ENCODE measurements around the gene TMEM44.
"Not testable (repeated sequence)": the region's sequence is repeated elsewhere in the genome, so short reads cannot be mapped to it uniquely, and the experiment has no call there.

TMEM44 gene

DNA sequence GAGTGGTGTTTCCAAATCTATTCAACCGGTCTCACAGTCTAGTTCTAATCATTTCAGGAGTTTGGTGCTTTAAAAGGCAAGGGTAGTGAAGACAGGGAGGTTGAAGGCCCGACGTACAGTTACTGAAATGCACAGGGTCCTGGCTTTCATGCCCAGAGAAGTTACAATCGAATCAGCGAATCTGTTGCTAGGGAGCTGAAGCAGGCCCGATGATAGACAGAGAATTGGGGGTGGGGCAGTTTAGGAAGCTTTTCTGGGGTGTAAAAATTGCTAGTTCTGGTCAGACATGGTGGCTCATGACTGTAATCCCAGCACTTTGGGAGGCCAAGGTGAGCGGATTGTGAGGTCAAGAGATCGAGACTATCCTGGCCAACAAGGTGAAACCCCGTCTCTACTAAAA is 83.4 kb downstream of the TMEM44 start:
- no peak overlapping the region for H3K4me3 ChIP-seq (ENCODE audit: low read length)
- 94% methylated on average over 9 of the region's 9 CpGs for WGBS

DNA sequence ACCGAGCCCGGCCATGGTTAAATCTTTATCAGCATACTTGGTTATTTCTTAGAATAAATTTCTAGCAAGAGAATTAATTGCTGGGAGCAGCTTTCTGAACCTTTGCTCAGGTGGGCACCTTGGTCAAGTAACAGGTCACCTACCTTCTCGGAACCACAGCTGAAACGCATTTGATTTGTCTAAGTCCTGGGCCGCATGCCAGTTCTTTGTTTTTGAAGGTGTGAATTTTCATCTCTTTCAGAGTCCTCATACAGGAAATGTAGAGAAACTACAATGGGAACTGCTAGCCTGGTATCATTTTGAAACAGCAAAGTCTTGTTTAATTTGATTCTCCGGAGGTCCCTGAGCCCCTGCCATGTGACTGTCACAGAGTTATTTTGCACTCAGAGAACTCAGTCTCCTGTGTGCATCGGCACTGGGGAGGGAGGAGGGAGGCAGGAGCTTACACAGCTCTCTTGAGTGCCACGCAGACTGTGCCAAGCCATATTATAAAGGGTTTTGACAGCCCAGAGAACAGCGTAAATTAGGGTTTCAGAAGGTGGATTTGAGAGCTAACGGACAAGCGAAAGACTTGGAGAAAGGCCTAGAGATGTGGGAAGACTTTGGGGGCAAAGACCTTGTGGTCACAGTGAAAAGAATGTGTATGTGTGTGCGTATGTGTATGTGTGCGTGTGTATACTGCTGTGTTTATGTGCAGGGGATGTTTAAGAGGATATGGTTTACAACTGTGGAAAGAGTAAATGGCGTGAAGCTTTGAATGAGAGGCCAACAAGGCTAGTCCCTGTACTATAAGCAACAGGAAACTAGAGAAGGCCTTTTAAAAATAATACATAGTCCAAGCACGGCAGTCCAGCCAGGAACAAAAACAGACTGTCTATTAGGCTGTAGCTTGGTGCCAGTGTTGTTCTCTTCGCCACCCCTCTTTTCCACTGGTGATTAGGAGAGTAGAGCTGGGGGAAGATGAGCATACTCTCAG is 84.6 kb downstream of the TMEM44 start:
- WGBS, result 92% methylated on average over 16 of the region's 16 CpGs
- no peak overlapping the region for H3K9ac ChIP-seq (ENCODE audit: low read depth, low read length)
- H3K36me3 ChIP-seq (ENCODE audit: insufficient read depth, low read length), result no peaks in the 10 kb centered on the region
- 0 out of 2 replicates have a peak, but pooled peaks cover 5% of the 10 kb centered on the region for H3K9me3 ChIP-seq (ENCODE audit: insufficient read depth, low read depth, low read length)
- H3K27me3 ChIP-seq (ENCODE audit: insufficient read depth, low read length), result no peaks in the 10 kb centered on the region
- H3K4me3 ChIP-seq (ENCODE audit: low read length), result no peak overlapping the region
- no peaks in the 10 kb centered on the region for H3K4me1 ChIP-seq (ENCODE audit: insufficient read depth, low read length)
- no peak overlapping the region for H3K27ac ChIP-seq (ENCODE audit: low read depth, low read length)

More for the DNA sequence above, 83.4 kb downstream of the TMEM44 start:
- Histone ChIP-seq H3K27me3 (ENCODE audit: insufficient read depth, low read length) (no peaks in the 10 kb centered on the region), H3K36me3 (ENCODE audit: insufficient read depth, low read length) (no peaks in the 10 kb centered on the region), H3K9ac (ENCODE audit: low read depth, low read length) (no peak overlapping the region), H3K4me1 (ENCODE audit: insufficient read depth, low read length) (no peaks in the 10 kb centered on the region), H3K27ac (ENCODE audit: low read depth, low read length) (no peak overlapping the region), H3K9me3 (ENCODE audit: insufficient read depth, low read depth, low read length) (0 out of 2 replicates have a peak, but pooled peaks cover 5% of the 10 kb centered on the region)

DNA sequence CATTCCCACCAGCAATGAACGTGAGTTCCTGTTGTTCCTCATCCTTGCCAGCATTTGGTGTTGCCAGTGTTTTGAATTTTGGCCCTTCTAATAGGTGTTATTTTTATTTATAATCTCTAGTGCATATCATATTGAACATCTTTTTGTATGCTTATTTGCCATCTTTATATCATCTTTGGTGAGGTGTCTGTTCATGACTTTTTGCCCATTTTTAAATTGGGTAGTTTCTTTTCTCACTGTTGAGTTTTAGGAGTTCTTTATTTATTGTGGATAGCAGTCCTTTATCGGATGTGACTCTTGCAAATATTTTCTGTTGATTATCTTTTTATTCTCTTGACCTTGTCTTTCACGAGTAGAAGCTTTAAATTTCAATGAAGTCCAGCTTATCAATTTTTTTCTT is 86.2 kb downstream of the TMEM44 start:
- no peak overlapping the region for H3K27ac ChIP-seq (ENCODE audit: low read depth, low read length)
- no peaks in the 10 kb centered on the region for H3K27me3 ChIP-seq (ENCODE audit: insufficient read depth, low read length)
- no peaks in the 10 kb centered on the region for H3K4me1 ChIP-seq (ENCODE audit: insufficient read depth, low read length)
- WGBS, result 89% methylated on average over 3 of the region's 3 CpGs
- H3K9me3 ChIP-seq (ENCODE audit: insufficient read depth, low read depth, low read length), result 0 out of 2 replicates have a peak, but pooled peaks cover 5% of the 10 kb centered on the region
- H3K4me3 ChIP-seq (ENCODE audit: low read length), result no peak overlapping the region
- H3K36me3 ChIP-seq (ENCODE audit: insufficient read depth, low read length), result no peaks in the 10 kb centered on the region
- H3K9ac ChIP-seq (ENCODE audit: low read depth, low read length), result no peak overlapping the region

- H3K9ac ChIP-seq (ENCODE audit: low read depth, low read length); H3K27ac ChIP-seq (ENCODE audit: low read depth, low read length); H3K4me3 ChIP-seq (ENCODE audit: low read length); H3K36me3 ChIP-seq (ENCODE audit: insufficient read depth, low read length); H3K9me3 ChIP-seq (ENCODE audit: insufficient read depth, low read depth, low read length); H3K27me3 ChIP-seq (ENCODE audit: insufficient read depth, low read length); H3K4me1 ChIP-seq (ENCODE audit: insufficient read depth, low read length): not testable (repeated sequence)
- 91% methylated on average over 7 of the region's 7 CpGs for WGBS
Observed at GRCh38 chr3:194545538-194545937, 87.7 kb downstream of the TMEM44 start.

GRCh38 chr3:194543550-194543949 is 89.7 kb downstream of the TMEM44 start:
- Histone ChIP-seq H3K4me1 (ENCODE audit: insufficient read depth, low read length) (no peaks in the 10 kb centered on the region), H3K27me3 (ENCODE audit: insufficient read depth, low read length) (no peaks in the 10 kb centered on the region), H3K36me3 (ENCODE audit: insufficient read depth, low read length) (no peaks in the 10 kb centered on the region), H3K9ac (ENCODE audit: low read depth, low read length) (no peak overlapping the region), H3K27ac (ENCODE audit: low read depth, low read length) (no peak overlapping the region), H3K9me3 (ENCODE audit: insufficient read depth, low read depth, low read length) (0 out of 2 replicates have a peak, but pooled peaks cover 5% of the 10 kb centered on the region), H3K4me3 (ENCODE audit: low read length) (no peak overlapping the region)
- 90% methylated on average over 8 of the region's 8 CpGs for WGBS

DNA sequence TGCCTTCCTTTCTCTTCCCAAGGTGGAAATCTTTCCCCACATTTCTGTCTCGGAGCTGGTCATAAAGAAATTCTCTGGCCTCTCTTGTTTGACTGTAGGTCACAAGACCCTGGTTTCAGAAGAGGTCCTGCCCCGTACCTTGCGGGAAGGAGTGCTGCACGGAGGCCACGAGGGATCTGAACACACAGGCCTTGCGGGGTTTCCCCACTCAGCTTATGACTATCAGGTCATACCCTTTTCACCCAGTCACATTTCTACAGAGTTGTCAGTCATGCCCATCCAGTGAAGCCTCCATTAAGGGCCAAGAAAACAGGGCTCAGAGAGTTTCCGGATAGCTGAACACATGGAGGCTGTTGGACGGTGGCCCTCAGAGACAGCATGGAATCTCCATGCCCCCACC is 91.7 kb downstream of the TMEM44 start:
- H3K9ac ChIP-seq (ENCODE audit: low read depth, low read length), result no peak overlapping the region
- 95% methylated on average over 8 of the region's 8 CpGs for WGBS
- H3K27ac ChIP-seq (ENCODE audit: low read depth, low read length), result no peak overlapping the region

DNA sequence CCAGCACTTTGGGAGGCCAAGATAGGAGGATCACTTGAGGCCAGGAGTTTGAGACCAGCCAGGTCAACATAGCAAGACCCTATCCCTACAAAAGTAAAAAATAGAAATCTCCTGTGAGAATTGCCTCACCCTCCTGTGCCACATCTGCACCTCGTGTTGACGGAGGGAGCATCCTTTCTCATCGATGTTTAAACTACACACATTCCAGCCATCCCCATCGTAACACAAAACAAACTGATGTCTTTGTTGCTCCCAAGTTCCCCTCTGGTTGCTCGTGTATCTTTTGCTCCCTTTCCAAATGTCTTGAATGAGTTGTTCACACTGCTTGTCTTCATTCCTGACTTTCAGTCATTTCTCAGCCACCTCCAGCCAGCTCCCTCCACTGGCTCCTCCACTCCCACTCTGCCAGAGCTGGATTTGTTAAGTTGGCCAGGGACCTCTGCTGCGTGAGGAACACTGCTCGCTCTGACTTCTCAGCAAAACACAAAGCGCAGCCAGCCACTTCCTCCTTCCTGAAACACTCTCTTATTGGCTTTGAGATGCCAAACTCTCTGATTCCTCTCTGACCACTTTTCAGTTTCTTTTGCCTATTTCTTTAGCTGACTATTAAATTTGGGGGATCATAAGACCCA is 92.8 kb downstream of the TMEM44 start:
- H3K9me3 ChIP-seq (ENCODE audit: insufficient read depth, low read depth, low read length), result no peaks in the 10 kb centered on the region
- H3K9ac ChIP-seq (ENCODE audit: low read depth, low read length), result no peak overlapping the region
- no peak overlapping the region for H3K4me3 ChIP-seq (ENCODE audit: low read length)
- H3K27ac ChIP-seq (ENCODE audit: low read depth, low read length), result no peak overlapping the region
- no peaks in the 10 kb centered on the region for H3K27me3 ChIP-seq (ENCODE audit: insufficient read depth, low read length)
- no peaks in the 10 kb centered on the region for H3K4me1 ChIP-seq (ENCODE audit: insufficient read depth, low read length)
- H3K36me3 ChIP-seq (ENCODE audit: insufficient read depth, low read length), result no peaks in the 10 kb centered on the region
- 92% methylated on average over 8 of the region's 8 CpGs for WGBS

More for the DNA sequence above, 91.7 kb downstream of the TMEM44 start:
- Histone ChIP-seq H3K4me1 (ENCODE audit: insufficient read depth, low read length) (no peaks in the 10 kb centered on the region), H3K4me3 (ENCODE audit: low read length) (no peak overlapping the region), H3K36me3 (ENCODE audit: insufficient read depth, low read length) (no peaks in the 10 kb centered on the region), H3K9me3 (ENCODE audit: insufficient read depth, low read depth, low read length) (no peaks in the 10 kb centered on the region), H3K27me3 (ENCODE audit: insufficient read depth, low read length) (no peaks in the 10 kb centered on the region)

GRCh38 chr3:194539498-194539897 is 93.7 kb downstream of the TMEM44 start:
- no peak overlapping the region for H3K9ac ChIP-seq (ENCODE audit: low read depth, low read length)
- H3K36me3 ChIP-seq (ENCODE audit: insufficient read depth, low read length), result no peaks in the 10 kb centered on the region
- no peaks in the 10 kb centered on the region for H3K27me3 ChIP-seq (ENCODE audit: insufficient read depth, low read length)
- H3K4me1 ChIP-seq (ENCODE audit: insufficient read depth, low read length), result no peaks in the 10 kb centered on the region
- H3K27ac ChIP-seq (ENCODE audit: low read depth, low read length), result no peak overlapping the region
- peaks cover 3% of the 10 kb centered on the region; the same call in 1 of the 2 replicates for H3K9me3 ChIP-seq (ENCODE audit: insufficient read depth, low read depth, low read length)
- H3K4me3 ChIP-seq (ENCODE audit: low read length), result no peak overlapping the region
- WGBS, result 93% methylated on average over 3 of the region's 3 CpGs

DNA sequence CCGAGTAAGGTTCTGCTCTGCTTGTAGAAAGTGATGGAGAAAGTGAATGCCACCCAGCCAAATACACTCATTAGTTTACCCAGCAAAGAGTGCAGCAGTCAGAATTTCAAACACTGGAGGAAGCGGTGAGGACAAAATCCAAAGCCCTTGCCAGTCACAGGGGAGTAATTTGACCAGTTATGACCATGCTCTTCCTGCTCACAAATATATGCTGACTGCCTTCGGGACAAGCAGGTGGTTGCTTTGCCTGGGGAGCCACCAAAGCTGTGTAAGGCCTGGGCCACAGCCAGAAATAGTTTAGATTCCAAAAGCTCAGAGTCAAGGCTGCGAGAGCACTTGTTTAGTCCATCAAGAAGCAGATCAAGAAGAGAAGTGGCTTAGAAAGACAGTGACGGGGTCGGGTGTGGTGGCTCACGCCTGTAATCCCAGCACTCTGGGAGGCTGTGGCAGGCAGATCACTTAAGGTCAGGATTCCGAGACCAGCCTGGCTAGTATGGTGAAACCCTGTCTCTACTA is 95.4 kb downstream of the TMEM44 start:
- 88% methylated on average over 8 of the region's 8 CpGs for WGBS

More for the DNA sequence above, 95.4 kb downstream of the TMEM44 start:
- Histone ChIP-seq H3K9ac (ENCODE audit: low read depth, low read length) (no peak overlapping the region), H3K4me3 (ENCODE audit: low read length) (no peak overlapping the region), H3K4me1 (ENCODE audit: insufficient read depth, low read length) (no peaks in the 10 kb centered on the region), H3K9me3 (ENCODE audit: insufficient read depth, low read depth, low read length) (peaks cover 7% of the 10 kb centered on the region; the same call in 1 of the 2 replicates), H3K27me3 (ENCODE audit: insufficient read depth, low read length) (no peaks in the 10 kb centered on the region), H3K36me3 (ENCODE audit: insufficient read depth, low read length) (no peaks in the 10 kb centered on the region), H3K27ac (ENCODE audit: low read depth, low read length) (no peak overlapping the region)
